Fibroblast of skin of back (primary cell): Measurements from ENCODE around the gene RAB15. TPM values are rescaled to one million over a fixed set of nuclear protein-coding genes. Genes with fewer than 3 reads are reported as not detected.

ENCODE experiments used
- DNase-seq: peaks from one replicate; pipeline ENCODE4 v3.0.0-alpha.2; 2013
- polyA plus RNA-seq, 2 experiments: library from polyadenylated mRNA; unstranded; fragments of 120-200 nt; gene quantifications; one replicate each; pipeline ENCODE4 v1.2.1, GENCODE V29; 2013; ENCODE audit not compliant: insufficient read length in 2 of 2

Gene RAB15
- polyA plus RNA-seq (2013, experiment 1 of 2; ENCODE audit: insufficient read length), result 21.1 TPM
- 35.6 TPM for polyA plus RNA-seq (2013, experiment 2 of 2; ENCODE audit: insufficient read length)

GRCh38 chr14:64971943-64972791 lies at the start of gene RAB15:
Gene RAB15, minus strand, starts transcription at chr14:64972336. Its CDS starts 260 bp downstream, at chr14:64972076.
- peak; percentile 43 for DNase-seq

- peak; percentile 75 for DNase-seq
Measured at GRCh38 chr14:65019944-65020566, 47.9 kb upstream of the RAB15 start.

- DNase-seq, result no peak
Measured at GRCh38 chr14:65016471-65016870, 44.3 kb upstream of the RAB15 start.

- no peak for DNase-seq
Measured at GRCh38 chr14:65015391-65015790, 43.3 kb upstream of the RAB15 start.

- DNase-seq, result no peak
Measured at GRCh38 chr14:65012353-65012752, 40.2 kb upstream of the RAB15 start.

- no peak for DNase-seq
Measured at GRCh38 chr14:65011538-65011937, 39.4 kb upstream of the RAB15 start.

- no peak for DNase-seq
Measured at GRCh38 chr14:65010211-65010931, 38.2 kb upstream of the RAB15 start.

- DNase-seq, result no peak
Measured at GRCh38 chr14:65007202-65007601, 35.1 kb upstream of the RAB15 start.

- DNase-seq, result peak; percentile 26
Measured at GRCh38 chr14:65006261-65006721, 34.2 kb upstream of the RAB15 start.

GRCh38 chr14:65003394-65003793 lies 31.3 kb upstream of the RAB15 start:
- DNase-seq, result no peak

- peak; percentile 64 for DNase-seq
Measured at GRCh38 chr14:65002586-65003210, 30.6 kb upstream of the RAB15 start.

- DNase-seq, result no peak
Measured at GRCh38 chr14:65001723-65002122, 29.6 kb upstream of the RAB15 start.

- peak; percentile 82 for DNase-seq
Measured at GRCh38 chr14:65000898-65001591, 28.9 kb upstream of the RAB15 start.

- no peak for DNase-seq
Measured at GRCh38 chr14:64998455-64998931, 26.4 kb upstream of the RAB15 start.

GRCh38 chr14:64997108-64997794 lies 25.1 kb upstream of the RAB15 start:
- DNase-seq, result no peak

- no peak for DNase-seq
Measured at GRCh38 chr14:64995291-64995690, 23.2 kb upstream of the RAB15 start.

GRCh38 chr14:64994540-64994939 lies 22.4 kb upstream of the RAB15 start:
- DNase-seq, result no peak

- DNase-seq, result no peak
Measured at GRCh38 chr14:64993266-64993930, 21.3 kb upstream of the RAB15 start.

- no peak for DNase-seq
Measured at GRCh38 chr14:64992328-64992885, 20.3 kb upstream of the RAB15 start.

- DNase-seq, result no peak
Measured at GRCh38 chr14:64990939-64991338, 18.8 kb upstream of the RAB15 start.
